ENCODE measurements around the gene SUGP1. TPM values are rescaled to one million over a fixed set of nuclear protein-coding genes. Genes with fewer than 3 reads are reported as not detected.

SUGP1 gene
- polyA plus RNA-seq, 1 donor (not counting 4 experiments of a cell fraction or from before 2014, with no cell fraction given) = 28.6 TPM

GRCh38 chr19:19338082-19338481 is 17.8 kb upstream of the SUGP1 start:
- Histone ChIP-seq H3K9me3 (ENCODE audit: control insufficient read depth, low read depth, low read length) (no peaks in the 10 kb centered on the region), H3K4me1 (ENCODE audit: control insufficient read depth, extremely low read depth, insufficient read depth, low read length) (peaks cover 39% of the 10 kb centered on the region), H3K79me2 (ENCODE audit: control insufficient read depth, insufficient read depth, low read length) (peaks cover 13% of the 10 kb centered on the region), H3K9me1 (ENCODE audit: control insufficient read depth, extremely low read depth, insufficient read depth, low read length) (peaks cover 7% of the 10 kb centered on the region), H3K27ac (ENCODE audit: control insufficient read depth, insufficient read depth, low read length) (no peak overlapping the region), H3K36me3 (ENCODE audit: control insufficient read depth in 2 of 2, extremely low read depth in 1 of 2, insufficient read depth in 2 of 2, low read length in 2 of 2) (peaks cover 25 to 37% of the 10 kb centered on the region in 2 experiments), H3K4me3 (ENCODE audit: control insufficient read depth in 2 of 3, extremely low read depth in 1 of 3, insufficient read depth in 2 of 3, low read depth in 1 of 3, low read length in 3 of 3) (no peak overlapping the region), H2AFZ (ENCODE audit: control insufficient read depth, low read length) (no peak overlapping the region), H3K4me2 (ENCODE audit: control insufficient read depth, extremely low read depth, insufficient read depth, low read depth, low read length) (no peak overlapping the region), H3K9ac (ENCODE audit: control insufficient read depth, extremely low read depth, insufficient read depth, low read length) (no peak overlapping the region), H4K20me1 (ENCODE audit: control insufficient read depth, extremely low read depth, insufficient read depth, low read length) (peaks cover 5% of the 10 kb centered on the region), H3K27me3 (ENCODE audit: control insufficient read depth, extremely low read depth, insufficient read depth, low read length) (no peaks in the 10 kb centered on the region)
- TF ChIP-seq CTCF (optimal IDR thresholded peaks at IDR 0.05 in 1 of 3, IDR thresholded peaks at IDR 0.05 in 1 of 3, conservative IDR thresholded peaks at IDR 0.05 in 1 of 3; ENCODE audit: extremely low read depth in 1 of 3, insufficient read depth in 2 of 3, low read length in 3 of 3) = no peak
- no peak for TF ChIP-seq EZH2 (IDR thresholded peaks at IDR 0.05; ENCODE audit: low read length)
- dilution Hi-C loops (cut with MboI; ENCODE audit: extremely low pct_ligation_motif_present, low sequenced_read_pairs) = no loop called here
- FAIRE-seq (peak; percentile 59), DNase-seq (ENCODE audit: low read depth, low spot score) (no peak)

- Histone ChIP-seq H3K4me1 (ENCODE audit: control insufficient read depth, extremely low read depth, insufficient read depth, low read length) (peaks cover 39% of the 10 kb centered on the region), H4K20me1 (ENCODE audit: control insufficient read depth, extremely low read depth, insufficient read depth, low read length) (peaks cover 5% of the 10 kb centered on the region), H3K36me3 (ENCODE audit: control insufficient read depth in 2 of 2, extremely low read depth in 1 of 2, insufficient read depth in 2 of 2, low read length in 2 of 2) (peaks cover 23 to 35% of the 10 kb centered on the region in 2 experiments), H3K4me2 (ENCODE audit: control insufficient read depth, extremely low read depth, insufficient read depth, low read depth, low read length) (peak overlapping the region; percentile 31), H3K27me3 (ENCODE audit: control insufficient read depth, extremely low read depth, insufficient read depth, low read length) (no peaks in the 10 kb centered on the region), H3K4me3 (ENCODE audit: control insufficient read depth in 2 of 3, extremely low read depth in 1 of 3, insufficient read depth in 2 of 3, low read depth in 1 of 3, low read length in 3 of 3) (no peak overlapping the region), H3K9me3 (ENCODE audit: control insufficient read depth, low read depth, low read length) (no peaks in the 10 kb centered on the region), H3K9me1 (ENCODE audit: control insufficient read depth, extremely low read depth, insufficient read depth, low read length) (peaks cover 7% of the 10 kb centered on the region), H3K27ac (ENCODE audit: control insufficient read depth, insufficient read depth, low read length) (no peak overlapping the region), H3K9ac (ENCODE audit: control insufficient read depth, extremely low read depth, insufficient read depth, low read length) (no peak overlapping the region), H3K79me2 (ENCODE audit: control insufficient read depth, insufficient read depth, low read length) (peaks cover 15% of the 10 kb centered on the region), H2AFZ (ENCODE audit: control insufficient read depth, low read length) (no peak overlapping the region)
- dilution Hi-C loops (cut with MboI; ENCODE audit: extremely low pct_ligation_motif_present, low sequenced_read_pairs) = no loop called here
- no peak for DNase-seq (ENCODE audit: low read depth, low spot score)
- no peak for TF ChIP-seq EZH2 (IDR thresholded peaks at IDR 0.05; ENCODE audit: low read length)
- peak; percentile 26 for FAIRE-seq
Measured at GRCh38 chr19:19337120-19337519, 16.8 kb upstream of the SUGP1 start.

GRCh38 chr19:19336597-19336996 is 16.3 kb upstream of the SUGP1 start:
- Histone ChIP-seq H4K20me1 (ENCODE audit: control insufficient read depth, extremely low read depth, insufficient read depth, low read length) (peaks cover 5% of the 10 kb centered on the region), H3K9me3 (ENCODE audit: control insufficient read depth, low read depth, low read length) (no peaks in the 10 kb centered on the region), H3K79me2 (ENCODE audit: control insufficient read depth, insufficient read depth, low read length) (peaks cover 15% of the 10 kb centered on the region), H3K4me3 (ENCODE audit: control insufficient read depth in 2 of 3, extremely low read depth in 1 of 3, insufficient read depth in 2 of 3, low read depth in 1 of 3, low read length in 3 of 3) (no peak overlapping the region), H3K4me1 (ENCODE audit: control insufficient read depth, extremely low read depth, insufficient read depth, low read length) (peaks cover 39% of the 10 kb centered on the region), H3K9ac (ENCODE audit: control insufficient read depth, extremely low read depth, insufficient read depth, low read length) (no peak overlapping the region), H3K27me3 (ENCODE audit: control insufficient read depth, extremely low read depth, insufficient read depth, low read length) (no peaks in the 10 kb centered on the region), H2AFZ (ENCODE audit: control insufficient read depth, low read length) (no peak overlapping the region), H3K36me3 (ENCODE audit: control insufficient read depth in 2 of 2, extremely low read depth in 1 of 2, insufficient read depth in 2 of 2, low read length in 2 of 2) (peaks cover 26 to 38% of the 10 kb centered on the region in 2 experiments), H3K9me1 (ENCODE audit: control insufficient read depth, extremely low read depth, insufficient read depth, low read length) (peaks cover 7% of the 10 kb centered on the region), H3K4me2 (ENCODE audit: control insufficient read depth, extremely low read depth, insufficient read depth, low read depth, low read length) (peak overlapping the region; percentile 31), H3K27ac (ENCODE audit: control insufficient read depth, insufficient read depth, low read length) (peak overlapping the region; percentile 42)
- FAIRE-seq = peak; percentile 67
- dilution Hi-C loops (cut with MboI; ENCODE audit: extremely low pct_ligation_motif_present, low sequenced_read_pairs) = no loop called here
- no peak for TF ChIP-seq CTCF (optimal IDR thresholded peaks at IDR 0.05 in 1 of 3, IDR thresholded peaks at IDR 0.05 in 1 of 3, conservative IDR thresholded peaks at IDR 0.05 in 1 of 3; ENCODE audit: extremely low read depth in 1 of 3, insufficient read depth in 2 of 3, low read length in 3 of 3)
- TF ChIP-seq EZH2 (IDR thresholded peaks at IDR 0.05; ENCODE audit: low read length) = no peak
- DNase-seq (ENCODE audit: low read depth, low spot score) = no peak
